GM15510 (cell line): Measurements from ENCODE around the gene SBNO1.

ENCODE experiments used
- POLR2A ChIP-seq: IDR thresholded peaks from 3 replicates; pipeline ENCODE4 v1.6.1; 2011; ENCODE audit warnings: borderline replicate concordance; ENCODE audit not compliant: insufficient read length; ENCODE audit errors: extremely low read depth

Gene SBNO1

DNA sequence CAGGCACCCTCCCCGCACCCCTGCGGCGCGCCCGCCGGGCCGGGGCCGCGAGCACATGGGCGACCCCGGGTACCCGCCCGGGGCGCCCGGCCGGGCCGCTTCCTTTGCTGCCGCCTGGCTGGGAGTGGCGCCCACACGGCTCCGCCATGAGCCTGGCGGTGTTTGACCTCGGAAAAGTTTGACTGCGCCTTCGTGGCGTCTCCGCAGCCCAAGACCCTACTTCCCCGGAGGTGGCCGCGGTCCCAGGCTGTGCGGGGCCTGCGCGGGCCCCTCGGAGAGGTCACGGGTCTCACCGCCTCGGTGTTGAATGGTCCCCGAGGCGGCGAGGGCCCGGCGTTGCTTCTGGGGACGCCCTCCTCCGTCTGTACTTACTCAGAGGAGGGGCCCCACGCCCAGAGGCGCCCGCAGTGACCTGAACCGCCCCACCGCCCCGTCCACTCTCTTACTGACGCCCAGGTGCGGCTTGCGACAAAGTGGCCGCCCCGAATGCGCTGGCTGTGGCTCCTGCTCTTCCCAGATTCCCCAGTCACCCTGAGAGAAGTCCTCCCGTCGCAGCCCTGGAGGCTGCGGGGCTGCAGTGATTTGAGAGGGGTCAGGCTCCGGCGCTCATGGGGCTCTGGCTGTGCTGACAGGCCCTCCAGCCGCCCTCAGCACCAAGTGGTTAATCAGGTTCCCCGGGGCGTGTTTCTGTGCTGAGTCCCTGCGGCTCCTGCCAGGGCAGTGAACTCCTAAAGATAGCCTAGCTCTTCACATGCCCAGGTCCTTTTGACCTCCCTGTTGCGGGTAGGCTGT is 25.1 kb upstream of the SBNO1 start:
- peak; percentile 38 for TF ChIP-seq POLR2A

DNA sequence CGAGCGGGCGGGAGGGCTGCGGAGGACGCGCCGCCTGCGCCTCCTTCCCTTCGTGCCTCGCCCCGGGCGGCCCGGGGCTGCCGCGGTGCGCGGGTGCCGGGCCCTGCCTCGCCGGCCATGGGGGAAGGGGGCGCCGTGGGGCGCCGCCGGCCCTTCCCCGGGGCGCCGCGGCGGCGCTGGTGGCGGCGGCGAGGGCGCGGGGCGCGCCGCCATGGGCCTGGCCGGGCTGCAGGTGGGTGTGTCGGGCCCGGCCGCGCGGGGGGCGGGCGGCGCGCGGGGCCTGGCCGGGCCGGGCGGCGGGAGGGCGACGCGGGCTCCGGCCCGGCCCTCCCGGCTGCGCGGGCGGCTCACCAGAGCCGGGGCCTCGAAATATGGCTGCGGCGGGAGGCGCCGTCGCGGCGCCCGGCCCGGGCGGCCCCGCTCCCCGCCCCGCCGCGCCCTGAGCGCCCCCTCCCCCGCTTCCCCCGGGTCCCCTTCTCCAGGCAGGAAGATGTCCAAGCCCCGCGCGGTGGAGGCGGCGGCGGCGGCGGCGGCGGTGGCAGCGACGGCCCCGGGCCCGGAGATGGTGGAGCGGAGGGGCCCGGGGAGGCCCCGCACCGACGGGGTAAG is 24.4 kb upstream of the SBNO1 start:
- TF ChIP-seq POLR2A = no peak

DNA sequence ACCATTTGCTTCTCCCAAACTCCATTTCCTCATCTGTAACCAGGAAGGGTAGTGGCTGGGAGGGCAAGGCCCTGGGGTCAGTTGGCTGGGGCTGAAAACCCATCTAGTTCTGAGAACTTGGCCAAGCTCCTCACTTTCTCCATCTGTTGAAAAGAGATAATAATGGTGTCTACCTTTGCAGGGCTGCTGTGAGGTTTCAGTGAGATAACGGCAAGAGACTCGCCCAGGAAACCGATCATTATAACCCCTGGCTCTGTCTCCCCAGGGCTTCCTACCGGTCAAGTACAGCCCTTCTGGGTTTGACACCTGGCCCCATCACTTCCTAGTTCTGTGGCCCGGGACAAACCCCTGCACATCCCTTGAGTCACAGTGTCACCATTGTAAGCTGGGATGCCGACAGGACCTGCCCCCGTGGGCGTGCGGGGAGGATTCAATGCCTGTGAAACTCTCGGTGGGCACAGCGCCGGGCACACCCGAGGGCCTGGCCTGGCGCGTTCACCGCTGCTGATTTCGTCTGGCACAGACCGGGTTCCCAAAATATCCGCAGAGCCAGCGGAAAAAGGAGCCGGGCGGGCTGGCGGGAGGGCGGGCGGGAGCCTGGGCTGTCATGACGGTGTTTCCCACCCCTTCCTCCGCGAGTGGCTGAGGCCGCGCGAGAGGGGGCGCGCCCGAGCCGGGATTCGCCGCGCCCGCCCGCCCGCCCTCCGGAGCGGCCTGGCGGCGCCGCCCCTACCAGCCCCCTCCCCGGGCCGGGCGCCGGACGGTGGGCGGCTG is 23.7 kb upstream of the SBNO1 start:
- TF ChIP-seq POLR2A = peak; percentile 22

DNA sequence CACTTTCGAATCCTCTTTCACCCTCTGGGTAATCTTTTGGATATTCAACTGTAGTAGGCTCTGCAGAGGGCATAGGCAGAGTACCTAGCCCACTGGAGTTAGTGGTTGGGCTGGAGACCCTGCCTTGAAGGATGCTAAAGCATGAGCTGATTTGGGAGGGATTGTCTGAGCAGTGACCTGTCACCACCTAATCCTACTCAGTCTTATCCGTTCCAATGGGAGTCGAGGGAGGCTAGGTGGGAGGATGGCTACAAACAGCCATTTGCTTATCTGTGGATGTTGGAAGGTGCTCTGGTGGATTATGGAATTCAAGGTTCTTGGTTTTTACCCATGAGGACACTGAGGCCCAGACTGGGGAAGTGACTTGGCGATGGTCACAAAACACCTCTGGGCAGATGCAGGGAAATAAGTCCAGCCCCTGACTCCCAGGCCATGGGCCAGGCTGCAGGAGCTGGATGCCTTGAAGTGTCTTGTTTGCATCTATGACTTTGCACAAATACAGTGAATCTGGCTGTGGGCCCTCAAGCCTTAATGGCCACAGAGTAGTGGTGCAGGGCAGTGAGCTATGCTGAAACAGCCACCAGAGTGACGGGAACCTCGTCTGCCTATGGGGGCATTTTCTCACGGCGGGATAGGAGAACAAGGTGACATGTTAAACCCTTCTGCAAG is 23.0 kb upstream of the SBNO1 start:
- TF ChIP-seq POLR2A = no peak

DNA sequence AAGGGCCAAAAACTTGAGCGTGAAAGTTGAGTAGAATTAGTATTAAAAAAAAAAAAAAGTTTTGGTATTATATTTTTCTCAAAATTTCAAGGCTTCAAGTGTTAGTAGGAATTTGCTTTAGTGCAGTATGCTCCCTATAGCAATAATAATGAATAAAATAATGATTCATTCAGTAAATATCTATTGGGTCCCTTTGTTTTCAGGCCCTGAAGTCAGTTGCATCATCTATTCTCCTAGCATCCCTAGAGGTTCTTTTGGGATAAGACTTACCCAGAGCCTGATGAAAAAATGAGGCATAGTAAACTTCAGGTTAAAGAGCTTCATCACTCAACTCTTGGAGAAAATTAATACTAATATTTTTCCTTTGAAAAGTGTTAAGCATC is 20.3 kb upstream of the SBNO1 start:
- TF ChIP-seq POLR2A = no peak

DNA sequence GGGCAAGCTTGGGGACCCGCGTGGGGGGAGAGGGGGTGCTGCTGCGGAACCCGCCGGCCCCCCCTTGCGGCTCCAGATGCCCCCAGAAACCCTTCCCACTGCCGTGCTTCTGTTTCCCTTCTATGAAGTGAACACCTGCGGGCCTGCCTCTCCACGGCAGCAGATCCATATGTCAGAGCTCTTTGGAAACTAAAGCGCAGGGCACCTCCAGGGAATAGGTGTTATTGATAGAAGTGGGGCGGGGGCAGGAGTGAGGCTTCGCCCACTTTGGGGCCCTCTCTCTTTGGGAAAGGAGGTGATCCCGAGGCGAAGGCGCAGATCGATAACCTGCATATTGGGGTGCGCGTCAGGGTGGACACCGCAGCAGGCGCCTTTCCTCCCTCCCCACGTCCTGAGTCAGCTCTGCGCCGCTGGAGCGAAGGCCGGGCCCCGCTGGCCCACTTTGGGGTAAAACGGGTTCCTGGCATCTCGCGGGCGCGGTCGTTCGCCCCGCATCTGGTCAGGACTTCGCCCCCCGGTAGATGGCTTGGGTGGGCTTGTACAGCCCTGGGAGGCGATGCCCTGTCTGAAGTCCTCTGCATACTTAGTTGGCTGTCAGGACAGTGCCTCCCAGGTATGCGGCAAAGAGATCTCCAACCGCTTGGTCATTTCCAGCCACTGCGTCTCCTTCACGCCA is 19.8 kb upstream of the SBNO1 start:
- TF ChIP-seq POLR2A = no peak

DNA sequence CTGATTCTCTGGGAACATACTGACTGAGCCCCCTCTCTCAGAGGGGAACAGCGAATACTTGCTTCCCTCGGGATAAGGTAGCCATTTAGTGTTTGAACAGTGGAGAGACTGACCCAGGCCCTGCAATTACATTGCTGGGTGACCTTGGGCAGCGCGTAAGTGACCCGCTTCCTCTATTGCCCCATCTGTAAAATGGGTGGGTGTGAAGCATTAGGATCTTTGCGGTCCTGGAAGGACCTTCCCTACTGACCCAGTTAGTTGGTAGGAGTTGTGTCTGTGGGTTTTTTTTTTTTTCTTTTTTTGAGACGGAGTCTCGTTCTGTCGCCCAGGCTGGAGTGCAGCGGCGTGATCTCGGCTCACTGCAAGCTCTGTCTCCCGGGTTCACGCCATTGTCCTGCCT is 18.0 kb upstream of the SBNO1 start:
- TF ChIP-seq POLR2A = no peak

DNA sequence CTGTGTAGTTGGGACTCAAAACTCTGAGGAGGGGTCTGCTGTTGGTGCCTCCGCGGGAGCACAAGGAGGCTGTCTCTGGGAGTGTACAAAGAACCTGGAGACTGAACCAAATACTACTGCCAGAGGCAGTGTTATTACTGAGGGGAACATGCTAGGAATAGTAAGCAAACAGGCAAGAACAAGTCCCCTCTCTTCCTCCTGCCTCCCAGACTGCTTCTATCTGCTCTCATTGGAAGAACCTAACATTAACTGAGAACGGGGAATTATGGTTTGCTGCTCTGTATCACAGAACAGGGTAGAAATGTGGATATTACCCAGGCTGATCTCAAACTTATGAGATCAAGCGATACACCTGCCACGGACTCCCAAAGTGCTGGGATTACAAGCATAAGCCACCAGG is 14.7 kb upstream of the SBNO1 start:
- no peak for TF ChIP-seq POLR2A

DNA sequence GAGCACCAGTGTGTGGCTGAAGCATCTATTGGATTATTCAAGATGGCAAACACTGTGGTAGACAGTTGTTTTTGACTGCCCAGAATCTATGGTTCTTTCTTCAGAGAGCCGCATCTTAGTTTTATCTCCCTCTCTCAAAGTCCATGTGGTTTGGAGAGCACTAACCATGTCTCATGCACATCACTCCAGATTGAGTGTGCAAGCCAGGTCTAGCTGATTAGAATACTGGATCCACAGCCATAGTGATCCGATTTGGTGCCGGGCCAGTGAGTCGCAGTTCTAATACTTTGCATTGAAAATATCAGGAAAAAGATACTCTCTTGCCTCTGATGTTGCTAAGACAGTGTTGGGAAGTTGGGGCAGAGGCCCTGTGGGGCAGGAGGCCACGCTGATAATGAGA is 4.6 kb upstream of the SBNO1 start:
- TF ChIP-seq POLR2A = no peak

DNA sequence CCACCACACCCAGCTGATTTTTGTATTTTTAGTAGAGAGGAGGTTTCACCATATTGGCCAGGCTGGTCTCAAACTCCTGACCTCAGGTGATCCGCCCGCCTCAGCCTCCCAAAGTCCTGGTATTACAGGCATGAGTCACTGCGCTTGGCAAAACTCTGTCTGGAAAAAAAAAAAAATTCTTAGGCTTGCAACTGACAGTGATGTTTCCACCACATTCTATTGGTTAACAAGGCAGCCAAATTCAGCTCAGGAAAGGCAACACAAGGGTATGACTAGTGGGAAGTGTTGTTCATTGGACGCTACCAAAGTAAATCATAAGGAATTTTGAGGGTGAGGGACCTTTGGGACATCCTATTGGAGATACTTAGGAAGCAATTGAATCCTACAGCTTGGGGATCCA is 2.9 kb upstream of the SBNO1 start:
- TF ChIP-seq POLR2A = no peak

DNA sequence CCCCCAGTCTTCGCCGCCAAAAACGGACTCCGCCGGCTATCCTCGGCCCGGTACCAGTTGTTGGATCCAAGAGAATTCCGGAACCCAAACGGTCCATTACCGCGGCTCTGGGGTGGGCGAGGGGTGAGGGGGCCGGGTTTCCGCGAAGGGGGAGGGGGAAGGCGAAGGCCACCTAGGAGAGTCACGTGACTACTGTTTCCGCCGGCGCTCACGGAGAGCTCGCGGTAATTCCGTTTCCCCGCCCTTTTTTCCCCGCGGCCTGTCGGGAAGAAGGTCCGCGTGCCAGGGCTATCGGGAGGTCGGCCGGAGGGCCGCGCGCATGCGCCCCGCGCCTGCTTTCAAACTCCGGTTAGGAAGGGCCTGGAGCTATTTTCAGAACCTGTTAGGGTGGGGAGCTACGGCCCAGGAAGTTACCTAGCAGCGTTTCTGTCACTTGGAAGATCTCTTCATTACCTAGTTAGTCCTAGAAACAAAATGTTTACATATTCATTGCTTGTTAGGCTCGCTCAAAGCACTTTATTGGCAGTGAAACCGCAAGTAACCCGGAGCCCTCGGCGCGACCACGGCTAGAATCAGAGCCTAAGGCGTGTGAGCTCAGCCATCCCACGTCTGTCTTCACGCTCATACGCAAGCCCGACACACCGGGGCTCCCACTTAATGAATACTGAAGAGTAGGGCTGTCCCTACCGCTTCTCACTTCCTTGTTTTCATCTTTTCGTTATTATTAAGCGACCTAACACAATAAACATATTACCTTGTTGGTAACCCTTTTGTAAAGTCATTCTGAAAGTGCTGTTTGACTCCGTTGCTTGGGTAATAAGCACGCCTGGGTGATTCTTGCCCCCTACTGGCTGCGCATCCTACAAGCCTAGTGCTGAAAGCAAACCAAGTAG is 624 bp upstream of the SBNO1 start:
- peak; percentile 74 for TF ChIP-seq POLR2A

DNA sequence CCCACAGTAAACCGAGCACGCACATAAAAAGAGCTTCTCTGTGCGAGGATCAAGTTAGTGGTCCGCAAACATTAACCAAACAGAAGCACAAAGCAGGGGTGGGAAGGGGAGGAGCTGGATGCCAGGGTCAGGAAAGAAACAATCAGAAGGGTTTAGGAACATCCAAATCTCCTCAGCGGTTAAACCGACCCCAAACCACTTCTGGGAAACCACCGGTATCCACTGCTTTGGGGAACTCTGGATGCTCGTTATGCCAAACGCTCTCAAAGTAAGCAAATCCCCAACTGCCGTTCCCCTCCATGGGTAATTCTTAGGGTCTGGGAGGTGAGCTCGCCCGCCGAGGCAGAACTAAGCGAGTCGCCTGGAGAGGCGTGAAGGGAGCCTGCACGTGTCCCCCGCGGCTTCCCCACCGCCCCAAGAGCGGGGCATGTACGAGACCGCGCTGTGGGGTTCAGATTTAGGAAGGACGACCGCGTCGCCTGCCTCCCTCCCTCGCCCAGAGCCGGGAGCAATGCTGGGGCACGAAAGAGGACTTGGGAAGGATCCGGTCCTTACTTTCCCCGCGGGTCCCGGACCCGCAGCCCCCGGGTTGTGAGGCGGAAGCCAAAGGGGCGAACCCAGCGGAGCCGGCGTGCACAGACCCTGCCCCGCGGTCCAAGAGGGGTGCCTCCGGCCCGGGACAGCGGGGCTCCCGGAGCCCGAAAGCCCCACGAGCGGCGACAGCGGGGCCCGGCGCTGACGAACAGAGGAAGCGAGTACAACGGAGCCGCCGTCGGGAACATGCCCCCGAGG is 711 bp downstream of the SBNO1 start:
- TF ChIP-seq POLR2A = no peak

DNA sequence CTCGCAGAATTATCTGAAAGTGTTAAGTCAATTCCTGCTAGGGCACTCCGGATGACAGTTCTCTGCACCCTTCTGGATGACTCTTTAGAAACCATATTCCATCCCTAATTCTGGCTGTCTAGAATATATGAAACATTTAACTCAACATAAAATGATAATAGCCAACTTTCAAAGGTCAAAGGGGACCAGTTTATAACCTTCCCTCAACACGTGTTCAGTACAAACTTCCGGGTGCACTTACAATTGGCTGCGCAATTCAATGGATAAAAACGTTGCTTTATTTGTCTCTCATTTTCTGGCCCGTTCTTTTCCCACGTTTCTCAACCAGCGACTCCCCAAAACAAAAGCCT is 1.3 kb downstream of the SBNO1 start:
- TF ChIP-seq POLR2A = no peak
